H1 (cell line): Measurements from ENCODE around the gene LRRFIP1. TPM values are rescaled to one million over a fixed set of nuclear protein-coding genes. Genes with fewer than 3 reads are reported as not detected.
"Not testable (repeated sequence)": the region's sequence is repeated elsewhere in the genome, so short reads cannot be mapped to it uniquely, and the experiment has no call there.

Experiments
- CTCF ChIA-PET: fragments of 300-600 bp; sonication (Branson Sonifier 250); formaldehyde crosslinking; loops from one replicate; lab custom pipeline; 2021; ENCODE audit not compliant: partially characterized antibody; lab: Charles Lee
- POLR2A ChIA-PET: fragments of 300-600 bp; sonication (Branson Sonifier 250); formaldehyde crosslinking; loops from one replicate; lab custom pipeline; 2021; ENCODE audit warnings: inconsistent platforms; ENCODE audit not compliant: partially characterized antibody; lab: Charles Lee
- DNase-seq, 2 experiments: peaks; one replicate each; pipeline versions ENCODE4 v3.0.0 to v3.0.0-alpha.2; 2010 to 2022; ENCODE audit warnings: low spot score in 2 of 2, low read depth in 1 of 2, mixed read lengths in 1 of 2
- FAIRE-seq: peaks from 2 replicates; lab custom pipeline; 2011; peaks lifted over from hg19 to GRCh38; lab: Jason Lieb, UNC
- H2AFZ ChIP-seq: 2 replicates; pipeline ENCODE4 v1.8.1; 2012; ENCODE audit warnings: low read length, inconsistent platforms
- H2AK5ac ChIP-seq: 2 replicates; pipeline ENCODE4 v1.6.1; 2013; ENCODE audit warnings: low read depth, low read length
- H2BK120ac ChIP-seq: replicated peaks from 2 replicates; pipeline ENCODE3; 2013; ENCODE audit warnings: low read depth, low read length, inconsistent platforms
- H2BK12ac ChIP-seq: 2 replicates; pipeline ENCODE4 v1.6.1; 2013; ENCODE audit warnings: low read depth, low read length
- H2BK15ac ChIP-seq: 2 replicates; pipeline ENCODE4 v1.6.1; 2013; ENCODE audit warnings: low read length
- H2BK20ac ChIP-seq: 2 replicates; pipeline ENCODE4 v1.6.1; 2013; ENCODE audit warnings: low read length
- H2BK5ac ChIP-seq: 2 replicates; pipeline ENCODE4 v1.6.1; 2013; ENCODE audit warnings: low read depth, low read length
- H3K14ac ChIP-seq: 2 replicates; pipeline ENCODE4 v1.6.1; 2013; ENCODE audit warnings: inconsistent platforms; ENCODE audit not compliant: insufficient read length
- H3K18ac ChIP-seq: 2 replicates; pipeline ENCODE4 v1.6.1; 2013; ENCODE audit warnings: low read length; ENCODE audit errors: extremely low read depth
- H3K23ac ChIP-seq: 2 replicates; pipeline ENCODE4 v1.6.1; 2013; ENCODE audit warnings: inconsistent platforms; ENCODE audit not compliant: insufficient read length
- H3K23me2 ChIP-seq: 2 replicates; pipeline ENCODE4 v1.6.1; 2013; ENCODE audit warnings: low read depth, low read length
- H3K27ac ChIP-seq: 2 replicates; pipeline ENCODE4 v1.6.1; 2011; ENCODE audit warnings: low read depth, low read length, inconsistent platforms
- H3K27me3 ChIP-seq, 4 experiments: replicated peaks in 1 of 4; 1 replicate in 1 of 4; 2 replicates in 3 of 4; pipeline versions ENCODE4 v1.6.1 to v1.8.1; 2011 to 2013; ENCODE audit warnings: low read length in 3 of 4, mild to moderate bottlenecking in 3 of 4, inconsistent platforms in 2 of 4, mixed read lengths in 2 of 4, moderate library complexity in 1 of 4; ENCODE audit not compliant: control insufficient read depth in 3 of 4, insufficient read depth in 3 of 4; ENCODE audit errors: extremely low read depth in 1 of 4
- H3K36me3 ChIP-seq, 4 experiments: 2 replicates each; pipeline versions ENCODE4 v1.6.1 to v1.8.1; 2011 to 2013; ENCODE audit warnings: mild to moderate bottlenecking in 4 of 4, low read length in 3 of 4, moderate library complexity in 2 of 4, control low read depth in 1 of 4, inconsistent platforms in 1 of 4; ENCODE audit not compliant: insufficient read depth in 4 of 4, control insufficient read depth in 2 of 4
- H3K4ac ChIP-seq: replicated peaks from 2 replicates; pipeline ENCODE3; 2013; ENCODE audit warnings: low read length, low read depth, mixed read lengths, inconsistent platforms; ENCODE audit not compliant: insufficient read length
- H3K4me1 ChIP-seq, 4 experiments: replicated peaks in 1 of 4; 1 replicate in 1 of 4; 2 replicates in 3 of 4; pipeline versions ENCODE4 v1.6.1 to v1.8.1; 2011 to 2013; ENCODE audit warnings: low read length in 3 of 4, inconsistent platforms in 2 of 4, mixed read lengths in 1 of 4; ENCODE audit not compliant: insufficient read depth in 4 of 4, control insufficient read depth in 3 of 4
- H3K4me2 ChIP-seq, 2 experiments: 2 replicates each; pipeline versions ENCODE4 v1.6.1 to v1.8.1; 2011 to 2013; ENCODE audit warnings: low read depth in 2 of 2, low read length in 2 of 2, control low read depth in 1 of 2, inconsistent platforms in 1 of 2, mild to moderate bottlenecking in 1 of 2; ENCODE audit not compliant: insufficient read depth in 1 of 2
- H3K4me3 ChIP-seq, 4 experiments: fragments of 200-600, 300-600 bp in 1 of 4; sonication (generic), shearing (Covaris generic), sonication (Bioruptor Twin) in 1 of 4; 2 replicates each; pipeline versions ENCODE4 v1.5.1 to v1.8.1; 2011 to 2016; ENCODE audit warnings: low read length in 4 of 4, low read depth in 3 of 4, control low read depth in 2 of 4, inconsistent platforms in 2 of 4, mild to moderate bottlenecking in 2 of 4, mixed read lengths in 1 of 4, moderate library complexity in 1 of 4; ENCODE audit not compliant: insufficient read depth in 2 of 4; ENCODE audit errors: extremely low read depth in 1 of 4
- H3K56ac ChIP-seq: replicated peaks from 2 replicates; pipeline ENCODE3; 2013; ENCODE audit warnings: low read depth, mild to moderate bottlenecking, mixed read lengths, low read length, inconsistent platforms; ENCODE audit not compliant: insufficient read length
- H3K79me1 ChIP-seq: 2 replicates; pipeline ENCODE4 v1.6.1; 2013; ENCODE audit warnings: low read depth, low read length, control low read depth
- H3K79me2 ChIP-seq, 2 experiments: 2 replicates each; pipeline versions ENCODE4 v1.6.1 to v1.8.1; 2012 to 2013; ENCODE audit warnings: low read length in 2 of 2, mild to moderate bottlenecking in 2 of 2, inconsistent platforms in 1 of 2; ENCODE audit not compliant: insufficient read depth in 2 of 2, control insufficient read depth in 1 of 2
- H3K9ac ChIP-seq, 4 experiments: replicated peaks in 1 of 4; 1 replicate in 1 of 4; 2 replicates in 3 of 4; pipeline versions ENCODE4 v1.6.1 to v1.8.1; 2011 to 2013; ENCODE audit warnings: low read depth in 3 of 4, low read length in 3 of 4, control low read depth in 2 of 4, mild to moderate bottlenecking in 2 of 4, moderate library complexity in 2 of 4, inconsistent platforms in 1 of 4; ENCODE audit errors: extremely low read depth in 1 of 4
- H3K9me3 ChIP-seq, 2 experiments: 2 replicates each; pipeline versions ENCODE4 v1.6.1 to v1.8.1; 2012 to 2013; ENCODE audit warnings: mild to moderate bottlenecking in 2 of 2, moderate library complexity in 2 of 2, control low read depth in 1 of 2, inconsistent platforms in 1 of 2, low read depth in 1 of 2, low read length in 1 of 2, mixed read lengths in 1 of 2; ENCODE audit not compliant: insufficient read depth in 2 of 2
- H4K20me1 ChIP-seq, 2 experiments: replicated peaks in 1 of 2; 2 replicates each; pipeline versions ENCODE3 to v1.8.1; 2011 to 2013; ENCODE audit warnings: inconsistent platforms in 2 of 2, low read length in 2 of 2, mild to moderate bottlenecking in 1 of 2; ENCODE audit not compliant: insufficient read depth in 2 of 2, control insufficient read depth in 1 of 2
- H4K5ac ChIP-seq: 2 replicates; pipeline ENCODE4 v1.6.1; 2013; ENCODE audit warnings: low read length, low read depth, mixed read lengths, inconsistent platforms; ENCODE audit not compliant: insufficient read length
- H4K8ac ChIP-seq: 2 replicates; pipeline ENCODE4 v1.8.0; 2013; ENCODE audit warnings: mild to moderate bottlenecking, moderate library complexity, low read length, inconsistent platforms; ENCODE audit not compliant: insufficient read depth; ENCODE audit errors: extremely low read depth
- H4K91ac ChIP-seq: replicated peaks from 2 replicates; pipeline ENCODE3; 2013; ENCODE audit warnings: low read length, mixed read lengths, inconsistent platforms; ENCODE audit not compliant: insufficient read length
- WGBS, 2 experiments: shearing (Covaris generic) in 1 of 2; methylation state at CpG; one replicate each; pipeline versions ENCODE4 v1.1.6 to v1.1.7; 2013 to 2015; ENCODE audit warnings: low lambda C conversion rate in 2 of 2, mixed read lengths in 2 of 2, inconsistent platforms in 1 of 2, low coverage in 1 of 2, missing lambda C conversion rate in 1 of 2; ENCODE audit not compliant: insufficient replicate concordance in 2 of 2, insufficient coverage in 1 of 2, insufficient read length in 1 of 2; ENCODE audit errors: extremely low coverage in 1 of 2, missing lambda C conversion rate in 1 of 2; 5-methylcytosine and 5-hydroxymethylcytosine counted together
- polyA plus RNA-seq, 7 experiments: library from polyadenylated mRNA; depleted of rRNA in 3 of 7; stranded (reverse) in 5 of 7; unstranded in 2 of 7; fragments of >200 nt in 5 of 7; fragments of 200-250 nt in 2 of 7; gene quantifications; 1 replicate in 5 of 7; 2 replicates in 1 of 7; 4 replicates in 1 of 7; pipeline versions ENCODE4 v1.2.1 to v1.2.3, GENCODE V29; 2011 to 2013; ENCODE audit warnings: missing spikeins in 2 of 7, mixed read lengths in 2 of 7
- total RNA-seq: library from RNA; stranded (reverse); fragmentation: NEBNext Ultra II Directional; extraction: Animal tissue kit (Norgen Biotek cat#: 25700); gene quantifications from 2 replicates; pipeline ENCODE4 v1.2.1, GENCODE V29; 2021

LRRFIP1 gene
- total and polyA plus RNA-seq, 2 of the 8 experiments (the other 6 are each of a cell fraction or from before 2014, with no cell fraction given), result 12.1 to 75.8 TPM

- H4K5ac ChIP-seq, H2BK120ac ChIP-seq, H3K23ac ChIP-seq, H3K4me3 ChIP-seq, H4K8ac ChIP-seq, H2BK12ac ChIP-seq, POLR2A ChIA-PET, H3K27me3 ChIP-seq, H4K20me1 ChIP-seq, H2BK15ac ChIP-seq, H2BK5ac ChIP-seq, H3K9me3 ChIP-seq, H3K9ac ChIP-seq, H3K4me1 ChIP-seq, H2AFZ ChIP-seq, H3K23me2 ChIP-seq, H2AK5ac ChIP-seq, H3K4me2 ChIP-seq, FAIRE-seq, H3K14ac ChIP-seq, H3K4ac ChIP-seq, H3K27ac ChIP-seq, H3K79me1 ChIP-seq, H3K56ac ChIP-seq, H4K91ac ChIP-seq, H2BK20ac ChIP-seq, DNase-seq, H3K79me2 ChIP-seq, H3K18ac ChIP-seq: not testable (repeated sequence)
- 96% methylated on average over 15 of the region's 15 CpGs; no CpG with 5 or more reads in 1 of the 2 experiments for WGBS, 2 experiments
- CTCF ChIA-PET, result interaction anchor here (0.8 to 1.5 kb wide), 2 partner anchors 17 to 25 kb away, joined by 3 to 8 read pairs; no protein-coding TSS in a partner anchor
- H3K36me3 ChIP-seq, result peaks cover 2 to 27% (median 12%) of the 10 kb centered on the region in 4 experiments; a peak in 6 of 8 replicates
Observed at GRCh38 chr2:237750441-237750840, 123.1 kb downstream of the LRRFIP1 start.
